ENCODE measurements around the gene ZDHHC13.

GRCh38 chr11:19122960-19123615 lies 6.1 kb downstream of the ZDHHC13 start:
- TF ChIP-seq CTCF (IDR thresholded peaks at IDR 0.05) (no peak), POLR2A (IDR thresholded peaks at IDR 0.05) (no peak)

Data from thyroid gland (tissue), 4 donors.